GM18505 (cell line): Measurements from ENCODE around the gene NPHS2.

Experiments used
- ATAC-seq: cut with Tn5 transposase; IDR thresholded peaks from one replicate; pipeline ENCODE4 v1.9.1; 2021; ENCODE audit not compliant: unreplicated experiment
- POLR2A ChIP-seq: IDR thresholded peaks from 4 replicates; pipeline ENCODE4 v1.6.1; 2011; ENCODE audit warnings: borderline replicate concordance; ENCODE audit not compliant: insufficient read depth, insufficient read length; ENCODE audit errors: extremely low read depth

The NPHS2 gene

GRCh38 chr1:179516976-179517705, 58.6 kb downstream of the NPHS2 start:
- TF ChIP-seq POLR2A = no peak
- no peak for ATAC-seq

GRCh38 chr1:179510038-179510437, 65.7 kb downstream of the NPHS2 start:
- ATAC-seq = peak; percentile 90
- TF ChIP-seq POLR2A = no peak

GRCh38 chr1:179509384-179509783, 66.4 kb downstream of the NPHS2 start:
- no peak for ATAC-seq
- no peak for TF ChIP-seq POLR2A

- TF ChIP-seq POLR2A = no peak
- no peak for ATAC-seq
Observed at GRCh38 chr1:179506199-179506598, 69.5 kb downstream of the NPHS2 start.
